H9 (cell line): ENCODE data around the gene WDR91. TPM values are rescaled to one million over a fixed set of nuclear protein-coding genes. Genes with fewer than 3 reads are reported as not detected.

ENCODE experiments used
- DNase-seq: peaks from one replicate; pipeline ENCODE4 v3.0.0-alpha.2; 2017
- H2AFZ ChIP-seq: one replicate; pipeline ENCODE4 v1.6.1; 2013; ENCODE audit warnings: mild to moderate bottlenecking, low read length, control low read depth, moderate library complexity
- H2AK5ac ChIP-seq: 2 replicates; pipeline ENCODE4 v1.6.1; 2013; ENCODE audit warnings: low read length, control low read depth, mixed read lengths; ENCODE audit not compliant: insufficient read length
- H2BK120ac ChIP-seq: one replicate; pipeline ENCODE4 v1.6.1; 2013; ENCODE audit warnings: low read depth, mild to moderate bottlenecking, low read length, control low read depth, inconsistent platforms; ENCODE audit not compliant: poor library complexity, severe bottlenecking
- H2BK12ac ChIP-seq: 2 replicates; pipeline ENCODE4 v1.6.1; 2013; ENCODE audit warnings: low read length, control low read depth, mixed read lengths, low read depth; ENCODE audit not compliant: insufficient read length
- H2BK15ac ChIP-seq: 2 replicates; pipeline ENCODE4 v1.6.1; 2013; ENCODE audit warnings: low read depth, low read length, control low read depth
- H2BK20ac ChIP-seq: one replicate; pipeline ENCODE4 v1.6.1; 2013; ENCODE audit warnings: low read depth, mild to moderate bottlenecking, low read length, control low read depth, inconsistent platforms; ENCODE audit not compliant: poor library complexity, severe bottlenecking
- H2BK5ac ChIP-seq: 2 replicates; pipeline ENCODE4 v1.6.1; 2013; ENCODE audit warnings: low read length, control low read depth, mixed read lengths; ENCODE audit not compliant: insufficient read length
- H3K14ac ChIP-seq: 2 replicates; pipeline ENCODE4 v1.6.1; 2013; ENCODE audit warnings: low read length, control low read depth; ENCODE audit not compliant: insufficient read depth
- H3K18ac ChIP-seq: 2 replicates; pipeline ENCODE4 v1.6.1; 2013; ENCODE audit warnings: low read depth, mild to moderate bottlenecking, mixed read lengths, low read length, control low read depth; ENCODE audit not compliant: insufficient read length
- H3K23ac ChIP-seq: 2 replicates; pipeline ENCODE4 v1.6.1; 2013; ENCODE audit warnings: low read length, control low read depth, mixed read lengths, low read depth; ENCODE audit not compliant: insufficient read length
- H3K23me2 ChIP-seq: 2 replicates; pipeline ENCODE4 v1.6.1; 2013; ENCODE audit warnings: low read depth, mild to moderate bottlenecking, mixed read lengths, low read length, control low read depth; ENCODE audit not compliant: insufficient read length, poor library complexity, severe bottlenecking
- H3K27ac ChIP-seq: 2 replicates; pipeline ENCODE4 v1.5.1; 2013; ENCODE audit warnings: low read length, control low read depth, mixed read lengths, low read depth; ENCODE audit not compliant: insufficient read length
- H3K27me3 ChIP-seq: 2 replicates; pipeline ENCODE4 v1.6.1; 2013; ENCODE audit warnings: low read length, control low read depth, inconsistent platforms; ENCODE audit not compliant: insufficient read depth
- H3K4ac ChIP-seq: 2 replicates; pipeline ENCODE4 v1.6.1; 2013; ENCODE audit warnings: low read depth, mild to moderate bottlenecking, control low read depth, inconsistent platforms, low read length, moderate library complexity
- H3K4me1 ChIP-seq: 2 replicates; pipeline ENCODE4 v1.6.1; 2013; ENCODE audit warnings: low read length, control low read depth, inconsistent platforms; ENCODE audit not compliant: insufficient read depth
- H3K4me2 ChIP-seq: 2 replicates; pipeline ENCODE4 v1.6.1; 2013; ENCODE audit warnings: low read length, control low read depth, mixed read lengths; ENCODE audit not compliant: insufficient read length, insufficient read depth
- H3K56ac ChIP-seq: 2 replicates; pipeline ENCODE4 v1.6.1; 2013; ENCODE audit warnings: low read depth, mild to moderate bottlenecking, mixed read lengths, low read length, control low read depth; ENCODE audit not compliant: insufficient read length
- H3K79me1 ChIP-seq: 2 replicates; pipeline ENCODE4 v1.6.1; 2013; ENCODE audit warnings: low read depth, mild to moderate bottlenecking, moderate library complexity, low read length, control low read depth, inconsistent platforms; ENCODE audit not compliant: insufficient read depth, poor library complexity, severe bottlenecking
- H3K79me2 ChIP-seq: 2 replicates; pipeline ENCODE4 v1.6.1; 2013; ENCODE audit warnings: low read length, control low read depth, inconsistent platforms; ENCODE audit not compliant: insufficient read depth
- H3K9ac ChIP-seq: 2 replicates; pipeline ENCODE4 v1.6.1; 2013; ENCODE audit warnings: low read length, control low read depth, mixed read lengths; ENCODE audit not compliant: insufficient read length; ENCODE audit errors: extremely low read depth
- H3K9me3 ChIP-seq: one replicate; pipeline ENCODE4 v1.6.1; 2013; ENCODE audit warnings: low read depth, low read length, inconsistent platforms; ENCODE audit not compliant: control insufficient read depth
- H3T11ph ChIP-seq: one replicate; pipeline ENCODE4 v1.6.1; 2013; ENCODE audit warnings: mild to moderate bottlenecking, low read length, control low read depth, inconsistent platforms
- H4K20me1 ChIP-seq: one replicate; pipeline ENCODE4 v1.6.1; 2013; ENCODE audit not compliant: control insufficient read depth, insufficient read length, insufficient read depth
- H4K5ac ChIP-seq: 2 replicates; pipeline ENCODE4 v1.6.1; 2013; ENCODE audit warnings: low read depth, mild to moderate bottlenecking, mixed read lengths, low read length, control low read depth; ENCODE audit not compliant: insufficient read length
- H4K8ac ChIP-seq: replicated peaks from 2 replicates; pipeline ENCODE4 v1.6.1; 2013; ENCODE audit warnings: low read length, control low read depth, mixed read lengths, low read depth; ENCODE audit not compliant: insufficient read length
- H4K91ac ChIP-seq: 2 replicates; pipeline ENCODE4 v1.6.1; 2013; ENCODE audit warnings: low read depth, mild to moderate bottlenecking, moderate library complexity, mixed read lengths, low read length, control low read depth; ENCODE audit not compliant: insufficient read length
- H3K27ac Mint-ChIP-seq, 3 experiments: 2 replicates in 2 of 3; 3 replicates in 1 of 3; pipeline ENCODE4 v1.8.0; 2020 to 2021; ENCODE audit warnings: mixed read lengths in 3 of 3, mild to moderate bottlenecking in 1 of 3, moderate library complexity in 1 of 3
- H3K27me3 Mint-ChIP-seq: 2 replicates; pipeline ENCODE4 v1.8.0; 2021; ENCODE audit warnings: low read depth, mild to moderate bottlenecking, moderate library complexity, mixed read lengths
- H3K36me3 Mint-ChIP-seq, 3 experiments: 2 replicates in 2 of 3; 3 replicates in 1 of 3; pipeline ENCODE4 v1.8.0; 2020 to 2021; ENCODE audit warnings: low read depth in 3 of 3, mixed read lengths in 3 of 3; ENCODE audit not compliant: insufficient read depth in 1 of 3
- H3K4me1 Mint-ChIP-seq, 2 experiments: 2 replicates each; pipeline ENCODE4 v1.8.0; 2020; ENCODE audit warnings: mixed read lengths in 2 of 2
- H3K4me3 Mint-ChIP-seq, 2 experiments: 2 replicates in 1 of 2; 3 replicates in 1 of 2; pipeline ENCODE4 v1.8.0; 2020 to 2021; ENCODE audit warnings: mild to moderate bottlenecking in 2 of 2, mixed read lengths in 2 of 2, moderate library complexity in 1 of 2
- H3K9me3 Mint-ChIP-seq, 2 experiments: 2 replicates in 1 of 2; 3 replicates in 1 of 2; pipeline ENCODE4 v1.8.0; 2020; ENCODE audit warnings: mild to moderate bottlenecking in 2 of 2, mixed read lengths in 2 of 2, moderate library complexity in 1 of 2
- CTCF ChIP-seq: fragments of 200-600 bp; sonication (generic); conservative IDR thresholded peaks from 3 replicates; pipeline ENCODE4 v1.8.0; 2021; ENCODE audit warnings: antibody characterized with exemption, mild to moderate bottlenecking
- WGBS: extraction: QIAGEN DNeasy Blood & Tissue Kit; methylation state at CpG from one replicate; pipeline ENCODE4 v1.1.7; 2013; ENCODE audit warnings: missing lambda C conversion rate, low lambda C conversion rate, mixed read lengths; ENCODE audit not compliant: insufficient read length; ENCODE audit errors: extremely low coverage; 5-methylcytosine and 5-hydroxymethylcytosine counted together
- total RNA-seq: library from RNA; stranded (reverse); gene quantifications from 2 replicates; pipeline ENCODE4 v1.2.1, GENCODE V29; 2021

WDR91 gene
- total RNA-seq, 1 experiment from 2014 or later: 9.4 TPM

GRCh38 chr7:135189961-135190360 lies 21.4 kb downstream of the WDR91 start:
- H3K9me3 Mint-ChIP-seq: no peaks in the 10 kb centered on the region
- no peak overlapping the region for H4K5ac ChIP-seq
- H3K23ac ChIP-seq: no peak overlapping the region
- no peak overlapping the region for H2BK15ac ChIP-seq
- H3K4me1 ChIP-seq: no peaks in the 10 kb centered on the region
- H3K27me3 ChIP-seq: no peaks in the 10 kb centered on the region
- no peak overlapping the region for H4K8ac ChIP-seq
- no peaks in the 10 kb centered on the region for H3K27me3 Mint-ChIP-seq
- no peak overlapping the region for H3K18ac ChIP-seq
- no peak overlapping the region for H3K9ac ChIP-seq
- H3K9me3 ChIP-seq: no peaks in the 10 kb centered on the region
- H3K4me2 ChIP-seq: no peak overlapping the region
- no peak for TF ChIP-seq CTCF
- WGBS: no CpG with 5 or more reads among the region's 4 CpGs
- H3K79me2 ChIP-seq: no peaks in the 10 kb centered on the region
- H2AK5ac ChIP-seq: no peak overlapping the region
- no peak overlapping the region for H3K14ac ChIP-seq
- no peak overlapping the region for H3K4ac ChIP-seq
- H3K27ac Mint-ChIP-seq: no peak overlapping the region
- no peak overlapping the region for H2AFZ ChIP-seq
- H3K56ac ChIP-seq: no peak overlapping the region
- no peak for DNase-seq
- no peak overlapping the region for H2BK5ac ChIP-seq
- H4K20me1 ChIP-seq: no peaks in the 10 kb centered on the region
- no peak overlapping the region for H4K91ac ChIP-seq
- H3K23me2 ChIP-seq: no peaks in the 10 kb centered on the region
- H3K27ac ChIP-seq: no peak overlapping the region
- H3K36me3 Mint-ChIP-seq: peaks cover 3 to 63% (median 36%) of the 10 kb centered on the region in 3 experiments
- H3K79me1 ChIP-seq: no peaks in the 10 kb centered on the region
- H3K4me3 Mint-ChIP-seq: no peak overlapping the region
- H3K4me1 Mint-ChIP-seq: no peaks in the 10 kb centered on the region
- no peak overlapping the region for H2BK12ac ChIP-seq
- no peak overlapping the region for H2BK120ac ChIP-seq
- H3T11ph ChIP-seq: no peak overlapping the region
- H2BK20ac ChIP-seq: no peak overlapping the region
